Measurements from ENCODE around the gene RTEL1. TPM values are rescaled to one million over a fixed set of nuclear protein-coding genes. Genes with fewer than 3 reads are reported as not detected.

RTEL1 gene
- total RNA-seq, 1 donor from 2014 or later, result 20.4 TPM

- Mint-ChIP-seq H3K36me3 (ENCODE audit: low read depth) (peaks cover 6% of the 10 kb centered on the region), H3K4me3 (ENCODE audit: unreplicated experiment) (no peak overlapping the region), H3K27ac (ENCODE audit: unreplicated experiment) (peak overlapping the region; percentile 2), H3K4me1 (ENCODE audit: low read depth) (peaks cover 32% of the 10 kb centered on the region), H3K9me3 (ENCODE audit: low read depth) (no peaks in the 10 kb centered on the region), H3K27me3 (ENCODE audit: low read depth) (no peaks in the 10 kb centered on the region)
- peak; percentile 67 for DNase-seq (ENCODE audit: low spot score)
- TF ChIP-seq, protein P1, sequence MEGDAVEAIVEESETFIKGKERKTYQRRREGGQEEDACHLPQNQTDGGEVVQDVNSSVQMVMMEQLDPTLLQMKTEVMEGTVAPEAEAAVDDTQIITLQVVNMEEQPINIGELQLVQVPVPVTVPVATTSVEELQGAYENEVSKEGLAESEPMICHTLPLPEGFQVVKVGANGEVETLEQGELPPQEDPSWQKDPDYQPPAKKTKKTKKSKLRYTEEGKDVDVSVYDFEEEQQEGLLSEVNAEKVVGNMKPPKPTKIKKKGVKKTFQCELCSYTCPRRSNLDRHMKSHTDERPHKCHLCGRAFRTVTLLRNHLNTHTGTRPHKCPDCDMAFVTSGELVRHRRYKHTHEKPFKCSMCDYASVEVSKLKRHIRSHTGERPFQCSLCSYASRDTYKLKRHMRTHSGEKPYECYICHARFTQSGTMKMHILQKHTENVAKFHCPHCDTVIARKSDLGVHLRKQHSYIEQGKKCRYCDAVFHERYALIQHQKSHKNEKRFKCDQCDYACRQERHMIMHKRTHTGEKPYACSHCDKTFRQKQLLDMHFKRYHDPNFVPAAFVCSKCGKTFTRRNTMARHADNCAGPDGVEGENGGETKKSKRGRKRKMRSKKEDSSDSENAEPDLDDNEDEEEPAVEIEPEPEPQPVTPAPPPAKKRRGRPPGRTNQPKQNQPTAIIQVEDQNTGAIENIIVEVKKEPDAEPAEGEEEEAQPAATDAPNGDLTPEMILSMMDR (IDR thresholded peaks at IDR 0.05), result no peak
Measured at GRCh38 chr20:63703976-63704748, 46.0 kb downstream of the RTEL1 start.

- DNase-seq (ENCODE audit: low spot score), result peak; percentile 90
- Mint-ChIP-seq H3K27me3 (ENCODE audit: low read depth) (no peaks in the 10 kb centered on the region), H3K9me3 (ENCODE audit: low read depth) (no peaks in the 10 kb centered on the region), H3K4me1 (ENCODE audit: low read depth) (peaks cover 31% of the 10 kb centered on the region), H3K27ac (ENCODE audit: unreplicated experiment) (no peak overlapping the region), H3K36me3 (ENCODE audit: low read depth) (peaks cover 6% of the 10 kb centered on the region), H3K4me3 (ENCODE audit: unreplicated experiment) (no peak overlapping the region)
- TF ChIP-seq, protein P1 (IDR thresholded peaks at IDR 0.05), result no peak
Measured at GRCh38 chr20:63704749-63705117, 46.6 kb downstream of the RTEL1 start.

DNA sequence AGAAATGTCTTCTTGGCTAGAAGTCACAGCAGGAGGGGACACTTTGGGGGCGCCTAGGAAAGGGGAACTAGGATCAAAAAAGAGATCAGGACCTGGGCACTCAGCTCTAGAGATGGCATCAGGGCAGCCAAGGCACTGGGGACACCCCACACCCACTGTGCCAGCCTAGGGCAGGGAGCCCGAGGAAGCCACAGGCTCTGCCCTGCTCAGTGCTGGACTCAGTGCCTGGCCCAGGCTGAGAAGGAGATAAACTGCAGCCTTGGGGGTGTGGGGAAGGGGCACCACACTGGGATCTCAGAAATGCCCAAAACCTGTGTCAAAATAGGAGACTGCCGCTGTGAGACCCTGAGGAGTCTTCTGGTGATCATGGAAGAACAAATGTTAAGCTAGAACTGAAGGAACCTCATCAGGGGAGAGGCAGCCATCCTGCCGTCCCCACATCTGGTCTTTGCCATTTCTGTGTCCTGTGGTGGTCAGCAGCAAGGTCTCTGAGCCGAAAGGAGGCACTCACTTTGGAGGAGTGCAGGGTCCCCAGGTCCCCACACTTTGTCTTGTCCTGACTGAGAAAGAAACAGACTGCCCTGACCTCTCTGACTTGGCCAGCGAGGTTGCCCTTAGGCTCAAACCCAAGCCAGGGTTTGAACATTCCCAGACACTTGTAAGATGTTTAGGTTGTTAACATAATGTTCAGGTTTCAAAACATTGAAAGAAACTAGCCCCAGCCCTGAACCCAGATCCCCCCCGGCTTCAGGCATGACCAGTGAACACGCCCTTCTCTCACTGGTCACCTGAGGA is 47.3 kb downstream of the RTEL1 start:
- peaks cover 30% of the 10 kb centered on the region for H3K4me1 Mint-ChIP-seq (ENCODE audit: low read depth)
- peak; percentile 41 for DNase-seq (ENCODE audit: low spot score)
- H3K36me3 Mint-ChIP-seq (ENCODE audit: low read depth), result peaks cover 8% of the 10 kb centered on the region
- no peak overlapping the region for H3K27ac Mint-ChIP-seq (ENCODE audit: unreplicated experiment)
- H3K4me3 Mint-ChIP-seq (ENCODE audit: unreplicated experiment), result peak overlapping the region; percentile 19
- no peaks in the 10 kb centered on the region for H3K9me3 Mint-ChIP-seq (ENCODE audit: low read depth)
- TF ChIP-seq, protein P1 (IDR thresholded peaks at IDR 0.05), result no peak
- H3K27me3 Mint-ChIP-seq (ENCODE audit: low read depth), result no peaks in the 10 kb centered on the region

DNA sequence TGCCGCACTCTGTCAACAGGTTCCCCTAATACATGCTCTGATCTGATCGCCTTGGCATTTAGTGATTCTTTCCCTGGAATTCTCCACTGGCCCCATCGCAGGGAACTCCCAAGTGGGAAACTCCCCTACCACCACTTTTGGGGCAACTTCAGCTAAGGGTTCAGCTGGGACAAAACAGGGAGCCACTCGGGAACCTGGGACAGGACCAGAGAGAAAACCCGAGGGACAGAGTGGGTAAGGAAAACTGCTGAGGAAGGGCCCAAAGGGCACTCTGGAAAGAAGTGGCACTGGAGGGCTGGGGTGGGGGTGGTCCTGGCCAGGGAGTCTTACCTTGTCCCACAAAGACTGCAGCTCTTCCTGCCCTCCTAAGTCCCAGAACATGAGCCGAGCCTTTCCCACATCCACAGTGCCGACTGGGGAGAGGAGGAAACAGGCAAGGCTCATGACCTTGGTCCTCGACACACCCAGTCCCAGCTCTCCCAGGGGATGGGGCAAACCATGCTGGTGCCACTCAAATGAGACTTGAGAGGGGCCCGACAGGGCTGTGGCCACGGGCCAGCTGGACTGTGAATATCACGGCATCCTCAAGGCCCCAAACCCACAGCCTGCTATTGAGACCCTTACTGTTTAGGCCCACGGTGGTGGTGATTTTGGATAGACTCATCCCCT is 48.0 kb downstream of the RTEL1 start:
- no peaks in the 10 kb centered on the region for H3K27me3 Mint-ChIP-seq (ENCODE audit: low read depth)
- TF ChIP-seq, protein P1 (IDR thresholded peaks at IDR 0.05), result no peak
- H3K4me1 Mint-ChIP-seq (ENCODE audit: low read depth), result peaks cover 36% of the 10 kb centered on the region
- H3K9me3 Mint-ChIP-seq (ENCODE audit: low read depth), result no peaks in the 10 kb centered on the region
- H3K27ac Mint-ChIP-seq (ENCODE audit: unreplicated experiment), result peak overlapping the region; percentile 82
- H3K36me3 Mint-ChIP-seq (ENCODE audit: low read depth), result peaks cover 14% of the 10 kb centered on the region
- DNase-seq (ENCODE audit: low spot score), result peak; percentile 76
- peak overlapping the region; percentile 86 for H3K4me3 Mint-ChIP-seq (ENCODE audit: unreplicated experiment)
